Endodermal cell (in vitro differentiated cells): ENCODE data around the gene ADRB2. TPM values are rescaled to one million over a fixed set of nuclear protein-coding genes. Genes with fewer than 3 reads are reported as not detected.

Source experiments
- DNase-seq: peaks from one replicate; pipeline ENCODE4 v3.0.0-alpha.2; 2017
- H3K27ac ChIP-seq: 2 replicates; pipeline ENCODE4 v1.5.1; 2013; ENCODE audit warnings: mild to moderate bottlenecking, low read depth, low read length, moderate library complexity
- H3K27me3 ChIP-seq: 2 replicates; pipeline ENCODE4 v1.6.1; 2013; ENCODE audit warnings: mild to moderate bottlenecking, low read length, moderate library complexity; ENCODE audit not compliant: insufficient read depth, control insufficient read depth, poor library complexity, severe bottlenecking
- H3K36me3 ChIP-seq: 2 replicates; pipeline ENCODE4 v1.7.0; 2013; ENCODE audit warnings: mild to moderate bottlenecking, low read length, moderate library complexity; ENCODE audit not compliant: control insufficient read depth, insufficient read depth
- H3K4me1 ChIP-seq: one replicate; pipeline ENCODE4 v1.7.0; 2013; ENCODE audit warnings: low read length; ENCODE audit not compliant: control insufficient read depth, insufficient read depth
- H3K4me3 ChIP-seq: 2 replicates; pipeline ENCODE4 v1.5.1; 2013; ENCODE audit warnings: mild to moderate bottlenecking, low read length, moderate library complexity
- H3K9ac ChIP-seq: 2 replicates; pipeline ENCODE4 v1.6.1; 2013; ENCODE audit warnings: mild to moderate bottlenecking, low read length, moderate library complexity; ENCODE audit not compliant: poor library complexity, severe bottlenecking; ENCODE audit errors: extremely low read depth
- H3K9me3 ChIP-seq: 2 replicates; pipeline ENCODE4 v1.6.1; 2013; ENCODE audit warnings: mild to moderate bottlenecking, low read length, moderate library complexity; ENCODE audit not compliant: control insufficient read depth
- H3K27ac Mint-ChIP-seq: 2 replicates; pipeline ENCODE4 v1.8.0; 2020; ENCODE audit warnings: mixed read lengths
- H3K27me3 Mint-ChIP-seq: 2 replicates; pipeline ENCODE4 v1.8.0; 2021; ENCODE audit warnings: mild to moderate bottlenecking, mixed read lengths; ENCODE audit not compliant: insufficient read depth
- H3K36me3 Mint-ChIP-seq: 2 replicates; pipeline ENCODE4 v1.8.0; 2020; ENCODE audit warnings: low read depth, mixed read lengths
- H3K4me1 Mint-ChIP-seq: 2 replicates; pipeline ENCODE4 v1.8.0; 2020; ENCODE audit warnings: mixed read lengths
- H3K4me3 Mint-ChIP-seq: 2 replicates; pipeline ENCODE4 v1.8.0; 2020; ENCODE audit warnings: mild to moderate bottlenecking, moderate library complexity, mixed read lengths
- H3K9me3 Mint-ChIP-seq: 2 replicates; pipeline ENCODE4 v1.8.0; 2020; ENCODE audit warnings: mild to moderate bottlenecking, mixed read lengths
- WGBS, 2 experiments: methylation state at CpG; one replicate each; pipeline versions ENCODE4 v1.1.5 to v1.1.7; 2013; ENCODE audit warnings: missing lambda C conversion rate in 2 of 2, mixed read lengths in 1 of 2; ENCODE audit not compliant: insufficient coverage in 1 of 2, insufficient read length in 1 of 2; 5-methylcytosine and 5-hydroxymethylcytosine counted together
- total RNA-seq, 2 donors: library from RNA; stranded (reverse); fragmentation: NEBNext Ultra II Directional in 1 of 2; extraction: Animal tissue kit (Norgen Biotek cat#: 25700) in 1 of 2; gene quantifications; 2 replicates in 1 of 2; 3 replicates in 1 of 2; pipeline ENCODE4 v1.2.1, GENCODE V29; 2021
- TF ChIP-seq, protein P1 (sequence below): fragments of 200-600 bp; sonication (generic); conservative IDR thresholded peaks from 2 replicates; pipeline ENCODE4 v1.5.0; 2021; ENCODE audit warnings: antibody characterized with exemption, mild to moderate bottlenecking

The ADRB2 gene
- total RNA-seq, 2 donors from 2014 or later = 0.20 to 0.42 TPM

DNA sequence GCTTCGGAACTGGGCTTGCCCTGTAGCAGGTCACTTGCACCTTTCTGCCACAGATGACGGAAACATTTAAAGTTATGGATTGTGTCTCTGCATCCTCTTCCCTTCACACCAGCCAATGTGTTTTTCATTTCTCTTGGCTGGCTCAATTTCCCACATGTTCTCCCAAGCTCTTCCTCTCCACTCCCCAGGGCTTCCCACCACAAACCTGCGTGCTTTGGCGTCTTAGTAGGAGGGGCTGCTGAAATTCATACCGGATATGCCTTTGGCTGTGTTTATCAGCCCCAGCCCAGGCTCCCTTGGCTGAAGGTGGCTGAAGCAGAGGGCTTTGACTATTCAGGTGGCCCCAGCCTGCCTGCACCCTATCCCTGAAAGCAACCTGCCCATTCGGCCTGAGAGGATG lies 32.1 kb downstream of the ADRB2 start:
- Mint-ChIP-seq H3K36me3 (no peaks in the 10 kb centered on the region), H3K4me1 (peaks cover 12% of the 10 kb centered on the region), H3K9me3 (no peaks in the 10 kb centered on the region), H3K27ac (no peak overlapping the region), H3K4me3 (no peak overlapping the region), H3K27me3 (peaks cover 15% of the 10 kb centered on the region)
- 83 to 94% methylated on average over 6 of the region's 6 CpGs for WGBS, 2 experiments
- H3K4me3 ChIP-seq = no peak overlapping the region
- no peaks in the 10 kb centered on the region for H3K4me1 ChIP-seq
- DNase-seq = no peak
- H3K27ac ChIP-seq = no peak overlapping the region
- H3K9ac ChIP-seq = no peak overlapping the region
- H3K36me3 ChIP-seq = no peaks in the 10 kb centered on the region
- TF ChIP-seq, protein P1, sequence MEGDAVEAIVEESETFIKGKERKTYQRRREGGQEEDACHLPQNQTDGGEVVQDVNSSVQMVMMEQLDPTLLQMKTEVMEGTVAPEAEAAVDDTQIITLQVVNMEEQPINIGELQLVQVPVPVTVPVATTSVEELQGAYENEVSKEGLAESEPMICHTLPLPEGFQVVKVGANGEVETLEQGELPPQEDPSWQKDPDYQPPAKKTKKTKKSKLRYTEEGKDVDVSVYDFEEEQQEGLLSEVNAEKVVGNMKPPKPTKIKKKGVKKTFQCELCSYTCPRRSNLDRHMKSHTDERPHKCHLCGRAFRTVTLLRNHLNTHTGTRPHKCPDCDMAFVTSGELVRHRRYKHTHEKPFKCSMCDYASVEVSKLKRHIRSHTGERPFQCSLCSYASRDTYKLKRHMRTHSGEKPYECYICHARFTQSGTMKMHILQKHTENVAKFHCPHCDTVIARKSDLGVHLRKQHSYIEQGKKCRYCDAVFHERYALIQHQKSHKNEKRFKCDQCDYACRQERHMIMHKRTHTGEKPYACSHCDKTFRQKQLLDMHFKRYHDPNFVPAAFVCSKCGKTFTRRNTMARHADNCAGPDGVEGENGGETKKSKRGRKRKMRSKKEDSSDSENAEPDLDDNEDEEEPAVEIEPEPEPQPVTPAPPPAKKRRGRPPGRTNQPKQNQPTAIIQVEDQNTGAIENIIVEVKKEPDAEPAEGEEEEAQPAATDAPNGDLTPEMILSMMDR = no peak
- H3K9me3 ChIP-seq = no peaks in the 10 kb centered on the region
- H3K27me3 ChIP-seq = peaks cover 11% of the 10 kb centered on the region

DNA sequence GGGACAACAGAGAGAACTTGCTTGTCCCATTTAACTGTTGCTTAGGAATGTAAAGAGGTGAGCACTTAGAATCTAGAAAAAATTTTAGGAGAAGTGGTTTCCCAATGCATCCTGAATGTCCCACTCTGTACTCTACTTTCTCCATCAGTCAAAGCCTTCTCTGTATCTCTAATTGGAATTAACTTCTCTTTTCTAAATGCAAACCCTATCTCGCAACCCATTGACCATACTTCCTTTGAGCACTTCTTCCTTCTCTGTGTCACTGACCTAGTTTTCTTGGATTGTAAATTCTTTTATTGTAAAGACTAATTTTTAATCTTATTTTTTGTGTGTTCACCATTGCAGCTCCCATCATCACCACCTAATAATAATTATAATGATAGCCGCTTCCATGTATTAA lies 33.3 kb downstream of the ADRB2 start:
- Mint-ChIP-seq H3K4me1 (peaks cover 12% of the 10 kb centered on the region), H3K4me3 (no peak overlapping the region), H3K9me3 (no peaks in the 10 kb centered on the region), H3K36me3 (no peaks in the 10 kb centered on the region), H3K27me3 (peaks cover 19% of the 10 kb centered on the region), H3K27ac (no peak overlapping the region)
- TF ChIP-seq, protein P1 = no peak
- Histone ChIP-seq H3K4me1 (no peaks in the 10 kb centered on the region), H3K9me3 (no peaks in the 10 kb centered on the region), H3K36me3 (no peaks in the 10 kb centered on the region), H3K27ac (no peak overlapping the region), H3K9ac (no peak overlapping the region), H3K27me3 (peaks cover 11% of the 10 kb centered on the region), H3K4me3 (no peak overlapping the region)
- DNase-seq = no peak
- WGBS, 2 experiments = 100% methylated on average over 1 to 2 of the region's 2 CpGs

DNA sequence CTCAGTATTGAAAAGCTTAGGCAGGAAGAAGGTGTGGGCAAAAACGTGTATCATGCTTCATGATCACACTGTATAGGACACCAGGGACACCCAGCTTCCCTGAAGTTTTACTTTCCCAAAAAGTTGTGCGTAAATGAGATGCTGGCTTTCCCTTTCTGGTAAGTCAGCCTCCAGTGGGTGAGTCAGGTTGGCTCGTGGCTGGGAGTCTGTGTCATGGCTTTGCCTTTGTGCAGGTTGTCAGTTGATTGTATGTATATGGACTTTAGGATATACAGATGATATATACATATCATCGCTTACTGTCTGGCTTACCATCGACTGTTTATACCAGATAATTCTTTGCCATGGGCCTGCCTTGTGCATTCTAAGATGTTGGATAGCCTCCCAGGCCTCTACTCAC lies 34.2 kb downstream of the ADRB2 start:
- H3K27ac Mint-ChIP-seq = no peak overlapping the region
- no peaks in the 10 kb centered on the region for H3K9me3 Mint-ChIP-seq

More for the DNA sequence above, 34.2 kb downstream of the ADRB2 start:
- Histone ChIP-seq H3K4me3 (no peak overlapping the region), H3K9ac (no peak overlapping the region), H3K4me1 (no peaks in the 10 kb centered on the region), H3K36me3 (no peaks in the 10 kb centered on the region), H3K27ac (no peak overlapping the region), H3K9me3 (no peaks in the 10 kb centered on the region), H3K27me3 (peaks cover 11% of the 10 kb centered on the region)
- Mint-ChIP-seq H3K27me3 (peaks cover 19% of the 10 kb centered on the region), H3K4me1 (peaks cover 12% of the 10 kb centered on the region), H3K4me3 (no peak overlapping the region), H3K36me3 (no peaks in the 10 kb centered on the region)
- no peak for DNase-seq
- 81 to 85% methylated on average over 3 to 4 of the region's 5 CpGs for WGBS, 2 experiments
- TF ChIP-seq, protein P1 = no peak
